Measurements from ENCODE around the gene GAST. TPM values are rescaled to one million over a fixed set of nuclear protein-coding genes. Genes with fewer than 3 reads are reported as not detected.

GAST gene
- total and polyA plus RNA-seq, 2 of the 13 experiments (the other 11 are each of a cell fraction or from before 2014, with no cell fraction given) = 0.32 to 0.42 TPM

GRCh38 chr17:41734139-41734948, 22.2 kb downstream of the GAST start, which contains the start of gene HAP1 (continued):
- TF ChIP-seq RBFOX2 (IDR thresholded peaks at IDR 0.05; ENCODE audit: low read depth, low read length) = peak; percentile 79
- peak; percentile 61 for TF ChIP-seq GABPB1 (CRISPR knock-in tag; IDR thresholded peaks at IDR 0.05)
- no peak for TF ChIP-seq HBP1 (CRISPR knock-in tag; IDR thresholded peaks at IDR 0.05; ENCODE audit: low read depth)
- no peak for TF ChIP-seq ZNF451 (CRISPR knock-in tag; IDR thresholded peaks at IDR 0.05)
- TF ChIP-seq FOXC1 (CRISPR knock-in tag; IDR thresholded peaks at IDR 0.05; ENCODE audit: borderline replicate concordance) = no peak; the same call in 1 of the 2 replicates
- peak; percentile 51; the same call in 1 of the 2 replicates for TF ChIP-seq THAP11 (CRISPR knock-in tag; IDR thresholded peaks at IDR 0.05)
- TF ChIP-seq KDM2A (CRISPR knock-in tag; IDR thresholded peaks at IDR 0.05; ENCODE audit: borderline replicate concordance, low read depth) = peak; percentile 72
- 0 out of 2 replicates have a peak, but pooled peaks have one; percentile 17 for TF ChIP-seq ZNF317 (CRISPR knock-in tag; IDR thresholded peaks at IDR 0.05)
- TF ChIP-seq KLF15 (CRISPR knock-in tag; IDR thresholded peaks at IDR 0.05; ENCODE audit: borderline replicate concordance) = no peak
- peak; percentile 74; the same call in 1 of the 2 replicates for TF ChIP-seq ZNF350 (CRISPR knock-in tag; IDR thresholded peaks at IDR 0.05; ENCODE audit: borderline replicate concordance, low read depth)
- no peak for TF ChIP-seq RBAK (CRISPR knock-in tag; IDR thresholded peaks at IDR 0.05)
- no peak for TF ChIP-seq ZMYM3 (CRISPR knock-in tag; IDR thresholded peaks at IDR 0.05)
- TF ChIP-seq CHD2 (IDR thresholded peaks at IDR 0.05; ENCODE audit: low read depth, low read length) = no peak
- TF ChIP-seq ZNF678 (CRISPR knock-in tag; IDR thresholded peaks at IDR 0.05) = no peak
- peak; percentile 82; the same call in 1 of the 2 replicates for TF ChIP-seq BCL3 (CRISPR knock-in tag; IDR thresholded peaks at IDR 0.05)
- no peak for TF ChIP-seq NKX3-1 (CRISPR knock-in tag; IDR thresholded peaks at IDR 0.05)
- no peak for TF ChIP-seq SIN3B (IDR thresholded peaks at IDR 0.05; ENCODE audit: low read length)
- TF ChIP-seq ZNF101 (CRISPR knock-in tag; IDR thresholded peaks at IDR 0.05; ENCODE audit: borderline replicate concordance, low read depth) = no peak
- 0 out of 2 replicates have a peak, but pooled peaks have one; percentile 12 for TF ChIP-seq ZBTB34 (CRISPR knock-in tag; IDR thresholded peaks at IDR 0.05)
- no peak for TF ChIP-seq HMGA1 (CRISPR knock-in tag; conservative IDR thresholded peaks at IDR 0.05)
- TF ChIP-seq ZNF280D (CRISPR knock-in tag; IDR thresholded peaks at IDR 0.05) = no peak
- TF ChIP-seq ZNF138 (CRISPR knock-in tag; IDR thresholded peaks at IDR 0.05; ENCODE audit: low read depth) = no peak
- TF ChIP-seq TCF7L2 (IDR thresholded peaks at IDR 0.05; ENCODE audit: low read depth, low read length) = no peak

All from HepG2 (cell line).